Measurements from ENCODE around the gene ODC1. TPM values are rescaled to one million over a fixed set of nuclear protein-coding genes. Genes with fewer than 3 reads are reported as not detected.
"Not testable (repeated sequence)": the region's sequence is repeated elsewhere in the genome, so short reads cannot be mapped to it uniquely, and the experiment has no call there.

The ODC1 gene
- total and polyA plus RNA-seq, 5 donors, result 17.3 to 47.9 (median 39.5) TPM

- ATAC-seq (peak in 1 of 2 donors; percentile 23), DNase-seq (no peak)
- Histone ChIP-seq H3K4me3 (ENCODE audit: low read length) (no peak overlapping the region), H3K4me1 (ENCODE audit: control insufficient read depth, insufficient read depth, low read length) (no peaks in the 10 kb centered on the region), H3K27me3 (ENCODE audit: control insufficient read depth, insufficient read depth) (no peaks in the 10 kb centered on the region), H3K27ac (ENCODE audit: low read length) (no peak overlapping the region), H3K9me3 (ENCODE audit: control insufficient read depth, low read length) (no peaks in the 10 kb centered on the region)
- intact Hi-C loops (cut with DNase I), result no loop called here
- 72% methylated on average over 15 of the region's 15 CpGs for WGBS
These were observed 19.3 kb upstream of the ODC1 start for GRCh38 chr2:10467401-10467800.

GRCh38 chr2:10466801-10467200 lies 18.7 kb upstream of the ODC1 start:
- WGBS, result 85% methylated on average over 11 of the region's 11 CpGs
- Histone ChIP-seq H3K4me1 (ENCODE audit: control insufficient read depth, insufficient read depth, low read length) (no peaks in the 10 kb centered on the region), H3K27me3 (ENCODE audit: control insufficient read depth, insufficient read depth) (no peaks in the 10 kb centered on the region), H3K27ac (ENCODE audit: low read length) (no peak overlapping the region), H3K9me3 (ENCODE audit: control insufficient read depth, low read length) (no peaks in the 10 kb centered on the region), H3K4me3 (ENCODE audit: low read length) (no peak overlapping the region)
- DNase-seq (no peak), ATAC-seq (no peak)
- intact Hi-C loops (cut with DNase I), result no loop called here

GRCh38 chr2:10465910-10466309 lies 17.8 kb upstream of the ODC1 start:
- Histone ChIP-seq H3K27ac (ENCODE audit: low read length) (no peak overlapping the region), H3K27me3 (ENCODE audit: control insufficient read depth, insufficient read depth) (no peaks in the 10 kb centered on the region), H3K4me1 (ENCODE audit: control insufficient read depth, insufficient read depth, low read length) (no peaks in the 10 kb centered on the region), H3K4me3 (ENCODE audit: low read length) (no peak overlapping the region), H3K9me3 (ENCODE audit: control insufficient read depth, low read length) (no peaks in the 10 kb centered on the region)
- 84% methylated on average over 5 of the region's 5 CpGs for WGBS
- ATAC-seq (no peak), DNase-seq (no peak)
- intact Hi-C loops (cut with DNase I), result no loop called here

- H3K27ac ChIP-seq (ENCODE audit: low read length), result no peak overlapping the region
- no peaks in the 10 kb centered on the region for H3K9me3 ChIP-seq (ENCODE audit: control insufficient read depth, low read length)
- 68% methylated on average over 15 of the region's 15 CpGs for WGBS
- ATAC-seq, result no peak
- intact Hi-C loops (cut with DNase I), result no loop called here
- H3K27me3 ChIP-seq (ENCODE audit: control insufficient read depth, insufficient read depth), result no peaks in the 10 kb centered on the region
- no peak overlapping the region for H3K4me3 ChIP-seq (ENCODE audit: low read length)
- no peak for DNase-seq
- peaks cover 2% of the 10 kb centered on the region for H3K4me1 ChIP-seq (ENCODE audit: control insufficient read depth, insufficient read depth, low read length)
These were observed 14.3 kb upstream of the ODC1 start for GRCh38 chr2:10462178-10463083.

- H3K4me1 ChIP-seq (ENCODE audit: control insufficient read depth, insufficient read depth, low read length), result peaks cover 2% of the 10 kb centered on the region
- no peak overlapping the region for H3K4me3 ChIP-seq (ENCODE audit: low read length)
- H3K27ac ChIP-seq (ENCODE audit: low read length), result no peak overlapping the region
- DNase-seq, result no peak
- 81% methylated on average over 17 of the region's 17 CpGs for WGBS
- H3K9me3 ChIP-seq (ENCODE audit: control insufficient read depth, low read length), result no peaks in the 10 kb centered on the region
- no peak for ATAC-seq
- H3K27me3 ChIP-seq (ENCODE audit: control insufficient read depth, insufficient read depth), result no peaks in the 10 kb centered on the region
- intact Hi-C loops (cut with DNase I), result no loop called here
These were observed 12.3 kb upstream of the ODC1 start for GRCh38 chr2:10460366-10460796.

- H3K27me3 ChIP-seq (ENCODE audit: control insufficient read depth, insufficient read depth), result no peaks in the 10 kb centered on the region
- intact Hi-C loops (cut with DNase I), result no loop called here
- no peak overlapping the region for H3K27ac ChIP-seq (ENCODE audit: low read length)
- no peak overlapping the region for H3K4me3 ChIP-seq (ENCODE audit: low read length)
- H3K9me3 ChIP-seq (ENCODE audit: control insufficient read depth, low read length), result no peaks in the 10 kb centered on the region
- DNase-seq (no peak), ATAC-seq (no peak)
- 55% methylated on average over 11 of the region's 11 CpGs for WGBS
- peaks cover 2% of the 10 kb centered on the region for H3K4me1 ChIP-seq (ENCODE audit: control insufficient read depth, insufficient read depth, low read length)
These were observed 9.9 kb upstream of the ODC1 start for GRCh38 chr2:10457846-10458598.

- H3K27ac ChIP-seq (ENCODE audit: low read length); H3K9me3 ChIP-seq (ENCODE audit: control insufficient read depth, low read length); DNase-seq; ATAC-seq; H3K4me3 ChIP-seq (ENCODE audit: low read length); H3K4me1 ChIP-seq (ENCODE audit: control insufficient read depth, insufficient read depth, low read length); H3K27me3 ChIP-seq (ENCODE audit: control insufficient read depth, insufficient read depth); intact Hi-C loops (cut with DNase I): not testable (repeated sequence)
- 79% methylated on average over 3 of the region's 3 CpGs for WGBS
These were observed 9.1 kb upstream of the ODC1 start for GRCh38 chr2:10457195-10457594.

GRCh38 chr2:10454505-10454904 lies 6.4 kb upstream of the ODC1 start:
- peak overlapping the region; percentile 13 for H3K27ac ChIP-seq (ENCODE audit: low read length)
- no peaks in the 10 kb centered on the region for H3K27me3 ChIP-seq (ENCODE audit: control insufficient read depth, insufficient read depth)
- intact Hi-C loops (cut with DNase I), result no loop called here
- DNase-seq (peak in 1 of 3 donors; percentile 53), ATAC-seq (peak; percentile 20 to 58)
- no peaks in the 10 kb centered on the region for H3K9me3 ChIP-seq (ENCODE audit: control insufficient read depth, low read length)
- H3K4me1 ChIP-seq (ENCODE audit: control insufficient read depth, insufficient read depth, low read length), result peaks cover 2% of the 10 kb centered on the region
- WGBS, result 75% methylated on average over 7 of the region's 7 CpGs
- H3K4me3 ChIP-seq (ENCODE audit: low read length), result no peak overlapping the region

- no peaks in the 10 kb centered on the region for H3K9me3 ChIP-seq (ENCODE audit: control insufficient read depth, low read length)
- no peak overlapping the region for H3K4me3 ChIP-seq (ENCODE audit: low read length)
- ATAC-seq (peak in 1 of 2 donors; percentile 10), DNase-seq (no peak)
- no peaks in the 10 kb centered on the region for H3K27me3 ChIP-seq (ENCODE audit: control insufficient read depth, insufficient read depth)
- H3K27ac ChIP-seq (ENCODE audit: low read length), result peak overlapping the region; percentile 13
- intact Hi-C loops (cut with DNase I), result no loop called here
- WGBS, result 93% methylated on average over 9 of the region's 9 CpGs
- H3K4me1 ChIP-seq (ENCODE audit: control insufficient read depth, insufficient read depth, low read length), result peaks cover 2% of the 10 kb centered on the region
These were observed 5.8 kb upstream of the ODC1 start for GRCh38 chr2:10453905-10454298.

- H3K27me3 ChIP-seq (ENCODE audit: control insufficient read depth, insufficient read depth), result no peaks in the 10 kb centered on the region
- intact Hi-C loops (cut with DNase I), result no loop called here
- no peak overlapping the region for H3K4me3 ChIP-seq (ENCODE audit: low read length)
- H3K9me3 ChIP-seq (ENCODE audit: control insufficient read depth, low read length), result no peaks in the 10 kb centered on the region
- DNase-seq (no peak), ATAC-seq (no peak)
- H3K27ac ChIP-seq (ENCODE audit: low read length), result no peak overlapping the region
- peaks cover 2% of the 10 kb centered on the region for H3K4me1 ChIP-seq (ENCODE audit: control insufficient read depth, insufficient read depth, low read length)
- 87% methylated on average over 17 of the region's 17 CpGs for WGBS
These were observed 5.1 kb upstream of the ODC1 start for GRCh38 chr2:10452956-10453904.

Data from right cardiac atrium (tissue), 5 donors.